DND-41 (cell line): ENCODE results near the gene GFRAL.

Experiments
- CTCF ChIP-seq: IDR thresholded peaks from 2 replicates; pipeline ENCODE4 v1.5.1; 2012; ENCODE audit warnings: borderline replicate concordance, low read length, moderate library complexity, mild to moderate bottlenecking; ENCODE audit not compliant: poor library complexity, severe bottlenecking; ENCODE audit errors: extremely low read depth
- EZH2 ChIP-seq: IDR thresholded peaks from 3 replicates; pipeline ENCODE4 v1.6.1; 2012; ENCODE audit warnings: borderline replicate concordance, low read depth, mild to moderate bottlenecking, moderate library complexity, low read length, inconsistent platforms; ENCODE audit not compliant: severe bottlenecking

GRCh38 chr6:55405474-55406235 is 78.4 kb downstream of the GFRAL start:
- TF ChIP-seq CTCF (no peak), EZH2 (no peak)
